NOMO-1 treated with dmso at 0.1 percent for 144 hours (cell line): ENCODE results near the gene GNA12.

Experiments
- DNase-seq: peaks from one replicate; lab custom pipeline; 2025; ENCODE audit not compliant: unreplicated experiment; lab: John Stamatoyannopoulos, UW

The GNA12 gene

GRCh38 chr7:2838873-2839578 lies 5.1 kb downstream of the GNA12 start:
- no peak for DNase-seq

- no peak for DNase-seq
Observed at GRCh38 chr7:2838451-2838850, 5.7 kb downstream of the GNA12 start.

GRCh38 chr7:2837496-2837895 lies 6.6 kb downstream of the GNA12 start:
- DNase-seq, result no peak

- no peak for DNase-seq
Observed at GRCh38 chr7:2834748-2835441, 9.2 kb downstream of the GNA12 start.

- no peak for DNase-seq
Observed at GRCh38 chr7:2833083-2833910, 10.8 kb downstream of the GNA12 start.

GRCh38 chr7:2832461-2832860 lies 11.6 kb downstream of the GNA12 start:
- no peak for DNase-seq

GRCh38 chr7:2830609-2831376 lies 13.3 kb downstream of the GNA12 start:
- DNase-seq, result no peak

- no peak for DNase-seq
Observed at GRCh38 chr7:2829040-2829439, 15.1 kb downstream of the GNA12 start.

GRCh38 chr7:2826771-2827170 lies 17.3 kb downstream of the GNA12 start:
- no peak for DNase-seq

GRCh38 chr7:2825559-2826227 lies 18.4 kb downstream of the GNA12 start:
- no peak for DNase-seq

GRCh38 chr7:2824678-2825461 lies 19.2 kb downstream of the GNA12 start:
- DNase-seq, result no peak

- DNase-seq, result no peak
Observed at GRCh38 chr7:2824026-2824677, 20.0 kb downstream of the GNA12 start.

GRCh38 chr7:2823130-2823529 lies 21.0 kb downstream of the GNA12 start:
- DNase-seq, result no peak

- DNase-seq, result no peak
Observed at GRCh38 chr7:2821842-2822507, 22.1 kb downstream of the GNA12 start.

GRCh38 chr7:2821161-2821841 lies 22.8 kb downstream of the GNA12 start:
- DNase-seq, result no peak

GRCh38 chr7:2820508-2820934 lies 23.6 kb downstream of the GNA12 start:
- DNase-seq, result no peak

- DNase-seq, result no peak
Observed at GRCh38 chr7:2819954-2820397, 24.1 kb downstream of the GNA12 start.
